Measurements from ENCODE around the gene CAPN2. TPM values are rescaled to one million over a fixed set of nuclear protein-coding genes. Genes with fewer than 3 reads are reported as not detected.
"Not testable (repeated sequence)": the region's sequence is repeated elsewhere in the genome, so short reads cannot be mapped to it uniquely, and the experiment has no call there.

Gene CAPN2
- total and polyA plus RNA-seq, 10 donors, result 20.5 to 106 (median 82.0) TPM

- Histone ChIP-seq H3K36me3 (peaks cover 0 to 30% (median 0%) of the 10 kb centered on the region in 6 donors), H3K27me3 (replicated peaks in 1 of 7) (no peaks in the 10 kb centered on the region), H3K4me3 (no peak overlapping the region), H3K27ac (no peak overlapping the region), H3K9me3 (no peaks in the 10 kb centered on the region), H3K4me1 (peaks cover 6 to 40% (median 19%) of the 10 kb centered on the region in 6 donors)
- WGBS, 5 donors, result 74 to 92% (median 82%) methylated on average over 6 to 7 of the region's 7 CpGs
- DNase-seq, result no peak
- TF ChIP-seq POLR2A (IDR thresholded peaks at IDR 0.05) (no peak), POLR2AphosphoS5 (IDR thresholded peaks at IDR 0.05) (no peak)
- TF ChIP-seq, protein P1, sequence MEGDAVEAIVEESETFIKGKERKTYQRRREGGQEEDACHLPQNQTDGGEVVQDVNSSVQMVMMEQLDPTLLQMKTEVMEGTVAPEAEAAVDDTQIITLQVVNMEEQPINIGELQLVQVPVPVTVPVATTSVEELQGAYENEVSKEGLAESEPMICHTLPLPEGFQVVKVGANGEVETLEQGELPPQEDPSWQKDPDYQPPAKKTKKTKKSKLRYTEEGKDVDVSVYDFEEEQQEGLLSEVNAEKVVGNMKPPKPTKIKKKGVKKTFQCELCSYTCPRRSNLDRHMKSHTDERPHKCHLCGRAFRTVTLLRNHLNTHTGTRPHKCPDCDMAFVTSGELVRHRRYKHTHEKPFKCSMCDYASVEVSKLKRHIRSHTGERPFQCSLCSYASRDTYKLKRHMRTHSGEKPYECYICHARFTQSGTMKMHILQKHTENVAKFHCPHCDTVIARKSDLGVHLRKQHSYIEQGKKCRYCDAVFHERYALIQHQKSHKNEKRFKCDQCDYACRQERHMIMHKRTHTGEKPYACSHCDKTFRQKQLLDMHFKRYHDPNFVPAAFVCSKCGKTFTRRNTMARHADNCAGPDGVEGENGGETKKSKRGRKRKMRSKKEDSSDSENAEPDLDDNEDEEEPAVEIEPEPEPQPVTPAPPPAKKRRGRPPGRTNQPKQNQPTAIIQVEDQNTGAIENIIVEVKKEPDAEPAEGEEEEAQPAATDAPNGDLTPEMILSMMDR (IDR thresholded peaks at IDR 0.05 in 8 of 11, conservative IDR thresholded peaks at IDR 0.05 in 3 of 11), result no peak
- intact Hi-C loops (cut with DNase I; ENCODE audit: low total_unique reads), result no loop called here
Observed at GRCh38 chr1:223737342-223737741, 25.0 kb downstream of the CAPN2 start.

DNA sequence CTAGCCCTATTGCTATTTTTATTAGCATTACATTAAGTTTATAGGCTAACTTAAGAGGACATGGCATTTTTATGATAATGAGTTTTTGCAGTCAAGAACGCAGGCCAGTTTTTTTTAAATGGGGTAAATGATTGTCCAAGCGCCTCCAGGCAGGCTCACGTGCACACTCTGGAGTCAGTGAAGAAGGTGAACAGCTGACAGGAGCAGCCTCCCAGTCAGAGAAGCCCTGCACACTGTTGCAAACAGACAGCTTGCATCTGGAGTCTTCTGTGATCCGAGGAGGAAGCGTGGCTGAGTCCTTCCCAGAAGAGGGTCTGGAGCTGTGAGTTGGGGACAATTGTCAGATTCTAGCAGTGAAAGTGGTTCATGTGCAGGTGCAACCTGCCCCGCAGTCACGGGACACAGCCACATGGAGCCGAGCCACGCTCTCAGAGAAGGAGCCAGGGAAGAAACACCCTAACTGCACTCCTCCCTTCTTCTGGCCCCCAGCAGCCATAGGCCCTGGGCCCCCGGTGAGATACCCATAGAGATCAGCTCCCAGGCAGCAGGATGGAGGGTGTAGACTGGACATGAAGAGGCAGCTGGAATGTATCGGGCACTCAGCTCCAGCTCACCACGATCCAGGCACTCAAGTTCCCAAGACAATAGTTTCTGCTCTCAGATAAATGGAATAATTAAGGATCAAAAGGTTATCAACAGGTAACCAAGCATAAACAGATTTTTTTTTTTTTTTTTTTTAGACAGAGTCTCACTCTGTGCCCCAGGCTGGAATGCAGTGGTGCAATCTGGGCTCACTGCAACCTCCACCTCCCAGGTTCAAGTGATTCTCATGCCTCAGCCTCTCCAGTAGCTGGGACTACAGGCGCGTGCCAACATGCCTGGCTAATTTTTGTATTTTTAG is 26.4 kb downstream of the CAPN2 start:
- Histone ChIP-seq H3K27ac (peak overlapping the region in 3 of 8 donors; percentile 10 to 57 (median 32)), H3K9me3 (no peaks in the 10 kb centered on the region)

GRCh38 chr1:223739366-223740037 is 27.2 kb downstream of the CAPN2 start:
- Histone ChIP-seq H3K4me1 (peaks cover 0 to 19% (median under 1%) of the 10 kb centered on the region in 6 donors), H3K9me3 (no peaks in the 10 kb centered on the region), H3K27me3 (replicated peaks in 1 of 7) (no peaks in the 10 kb centered on the region), H3K36me3 (peaks cover 0 to 40% (median 2%) of the 10 kb centered on the region in 6 donors), H3K4me3 (no peak overlapping the region), H3K27ac (peak overlapping the region in 4 of 8 donors; percentile 10 to 57 (median 36))
- intact Hi-C loops (cut with DNase I; ENCODE audit: low total_unique reads), result no loop called here
- 61 to 81% (median 69%) methylated on average over 7 of the region's 7 CpGs for WGBS, 5 donors
- TF ChIP-seq, protein P1 (IDR thresholded peaks at IDR 0.05 in 8 of 11, conservative IDR thresholded peaks at IDR 0.05 in 3 of 11), result no peak
- TF ChIP-seq POLR2A (IDR thresholded peaks at IDR 0.05) (no peak), POLR2AphosphoS5 (IDR thresholded peaks at IDR 0.05) (no peak)
- DNase-seq, result no peak

More for the DNA sequence above, 26.4 kb downstream of the CAPN2 start:
- intact Hi-C loops (cut with DNase I; ENCODE audit: low total_unique reads), result no loop called here
- no peaks in the 10 kb centered on the region for H3K27me3 ChIP-seq (replicated peaks in 1 of 7)
- peaks cover 0 to 33% (median 2%) of the 10 kb centered on the region in 6 donors for H3K36me3 ChIP-seq
- TF ChIP-seq POLR2A (IDR thresholded peaks at IDR 0.05) (no peak), POLR2AphosphoS5 (IDR thresholded peaks at IDR 0.05) (no peak)
- TF ChIP-seq, protein P1 (IDR thresholded peaks at IDR 0.05 in 8 of 11, conservative IDR thresholded peaks at IDR 0.05 in 3 of 11), result no peak
- DNase-seq, result no peak
- peaks cover 0 to 26% (median 7%) of the 10 kb centered on the region in 6 donors for H3K4me1 ChIP-seq
- WGBS, 5 donors, result 88 to 97% (median 93%) methylated on average over 12 to 14 of the region's 14 CpGs
- H3K4me3 ChIP-seq, result no peak overlapping the region

DNA sequence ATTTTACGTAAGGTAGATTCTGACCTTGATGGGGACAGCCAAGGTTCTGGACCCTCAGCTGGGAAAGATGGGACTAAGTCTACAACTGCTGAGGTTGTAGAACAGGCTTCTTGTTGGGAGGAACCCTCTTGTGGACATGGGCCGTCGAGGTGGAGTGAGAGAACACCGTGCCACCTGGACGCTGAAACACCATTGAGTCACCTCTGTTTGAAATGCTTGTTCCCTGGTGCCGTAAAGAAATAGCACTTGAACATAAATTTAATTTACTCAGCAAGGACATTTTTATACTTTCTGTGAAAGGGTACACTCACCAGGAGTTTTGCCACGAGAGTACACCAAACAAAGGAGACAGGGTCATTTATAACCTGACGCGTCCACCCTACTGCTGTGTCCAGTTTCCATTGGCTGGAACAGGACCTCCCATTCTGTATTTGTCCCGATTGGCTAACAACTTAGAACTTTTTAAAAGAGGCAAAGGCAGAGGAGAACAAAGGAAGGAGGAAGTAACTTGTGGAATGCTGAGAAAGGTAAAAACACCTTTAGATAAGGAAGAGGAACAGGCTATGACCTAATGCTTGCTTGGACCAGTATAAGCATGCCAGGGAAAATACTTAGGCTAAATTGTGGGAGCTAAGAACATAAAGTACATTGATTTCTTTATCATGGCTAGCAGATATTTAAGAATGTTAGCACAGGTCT is 27.8 kb downstream of the CAPN2 start:
- intact Hi-C loops (cut with DNase I; ENCODE audit: low total_unique reads); H3K27me3 ChIP-seq (replicated peaks in 1 of 7); DNase-seq; H3K4me3 ChIP-seq; H3K9me3 ChIP-seq: not testable (repeated sequence)
- 80 to 87% (median 83%) methylated on average over 10 of the region's 10 CpGs for WGBS, 5 donors
- Histone ChIP-seq H3K27ac (peak overlapping the region in 4 of 8 donors; percentile 10 to 57 (median 36)), H3K36me3 (peaks cover 0 to 47% (median 4%) of the 10 kb centered on the region in 6 donors), H3K4me1 (peaks cover 0 to 16% (median 0%) of the 10 kb centered on the region in 6 donors)

Measured in spleen (tissue), 11 donors.